Midbrain (tissue), 1 donor: ENCODE data around the gene TMEM131L.
"Not testable (repeated sequence)": the region's sequence is repeated elsewhere in the genome, so short reads cannot be mapped to it uniquely, and the experiment has no call there.

Source experiments
- DNase-seq: peaks from one replicate; lab custom pipeline; 2025; lab: John Stamatoyannopoulos, UW

Gene TMEM131L

GRCh38 chr4:153651587-153651986 is 185.4 kb downstream of the TMEM131L start:
- peak; percentile 32 for DNase-seq

DNA sequence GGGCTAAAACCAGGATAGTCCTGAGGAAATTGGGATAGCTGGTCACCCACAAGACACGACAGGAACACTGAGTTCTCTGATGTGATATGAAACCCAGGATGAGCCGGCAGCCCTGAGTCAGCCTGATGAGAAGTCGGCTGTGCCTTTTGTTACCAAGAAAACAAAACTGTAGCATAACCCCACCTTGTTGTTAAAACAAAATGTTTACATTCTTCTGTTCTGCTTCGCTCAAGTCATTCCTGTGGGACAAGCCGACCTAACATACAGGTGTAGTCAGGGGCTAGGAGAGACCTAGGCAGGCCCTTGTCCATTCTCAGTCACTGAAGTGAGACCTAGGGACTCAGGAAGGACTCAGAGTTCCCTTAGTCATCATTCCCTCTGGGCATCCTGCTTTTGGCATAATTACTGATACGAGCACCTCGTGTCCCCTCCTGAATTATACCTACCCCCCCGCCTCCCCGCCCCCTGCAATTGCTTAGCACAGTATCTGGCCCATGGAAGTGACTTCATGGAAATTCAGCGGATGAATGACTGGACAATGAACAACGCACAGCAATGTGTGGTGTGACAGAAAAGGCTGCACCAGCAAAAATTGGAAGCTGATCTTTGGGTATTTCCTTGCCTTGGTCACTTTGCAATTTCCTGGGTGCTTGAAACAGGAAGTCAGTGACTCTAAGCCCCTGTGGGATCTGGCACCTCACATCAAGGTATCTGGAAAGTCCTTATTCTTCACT is 186.1 kb downstream of the TMEM131L start:
- peak; percentile 10 for DNase-seq

GRCh38 chr4:153655002-153655541 is 188.9 kb downstream of the TMEM131L start:
- no peak for DNase-seq

- DNase-seq, result peak; percentile 57
Observed at GRCh38 chr4:153655928-153656327, 189.8 kb downstream of the TMEM131L start.

- peak; percentile 14 for DNase-seq
Observed at GRCh38 chr4:153661215-153661822, 195.2 kb downstream of the TMEM131L start.

DNA sequence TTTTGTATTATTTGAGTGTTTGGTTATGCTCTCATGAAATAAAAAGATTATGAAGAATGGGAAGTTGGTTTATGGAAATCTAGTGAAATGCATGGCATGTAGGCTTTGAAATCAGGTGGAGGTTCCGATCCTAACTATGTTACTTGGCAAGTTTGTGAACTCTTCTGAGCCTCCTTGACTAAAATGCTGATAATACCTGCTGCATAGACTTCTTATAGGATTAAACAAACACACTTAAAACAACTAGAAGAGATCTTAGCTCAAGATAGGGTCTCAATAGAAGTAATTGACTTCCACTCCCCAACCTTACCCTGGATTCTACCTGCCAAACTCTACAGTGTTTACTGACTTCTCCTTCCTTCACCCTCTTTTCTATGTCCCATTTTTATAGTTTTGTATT is 195.7 kb downstream of the TMEM131L start:
- no peak for DNase-seq

- no peak for DNase-seq
Observed at GRCh38 chr4:153663667-153664066, 197.5 kb downstream of the TMEM131L start.

DNA sequence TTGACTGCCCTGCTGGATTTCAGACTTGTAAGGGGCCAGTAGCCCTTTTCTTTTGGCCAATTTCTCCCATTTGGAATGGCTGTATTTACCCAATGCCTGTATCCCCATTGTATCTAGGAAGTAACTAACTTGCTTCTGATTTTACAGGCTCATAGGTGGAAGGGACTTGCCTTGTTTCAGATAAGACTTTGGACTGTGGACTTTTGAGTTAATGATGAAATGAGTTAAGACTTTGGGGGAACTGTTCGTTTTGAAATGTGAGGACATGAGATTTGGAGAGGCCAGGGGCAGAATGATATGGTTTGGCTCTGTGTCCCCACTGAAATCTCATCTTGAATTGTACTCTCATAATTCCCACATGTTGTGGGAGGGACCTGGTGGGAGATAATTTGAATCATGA is 200.3 kb downstream of the TMEM131L start:
- not testable (repeated sequence) for DNase-seq

DNA sequence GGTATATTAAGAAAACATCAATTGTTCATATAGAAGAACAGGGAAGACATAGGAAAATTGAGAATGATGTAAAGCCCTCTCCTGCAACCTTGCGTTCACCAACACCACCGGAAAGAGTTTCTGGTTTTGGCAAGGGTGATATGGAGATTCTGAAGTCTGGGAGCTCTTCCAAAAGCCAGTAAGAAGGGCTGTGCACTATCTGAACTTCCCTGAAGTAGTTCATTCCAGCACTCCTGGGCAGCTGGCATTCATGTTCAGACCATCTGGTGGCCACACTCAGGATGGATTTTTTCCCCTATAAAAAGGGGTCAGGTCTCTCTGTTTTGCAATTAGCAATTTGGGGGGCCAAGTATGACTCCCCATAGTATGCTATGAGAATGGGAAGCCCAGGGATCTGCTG is 202.5 kb downstream of the TMEM131L start:
- DNase-seq, result no peak

- DNase-seq, result no peak
Observed at GRCh38 chr4:153669838-153670237, 203.7 kb downstream of the TMEM131L start.

GRCh38 chr4:153676486-153676885 is 210.3 kb downstream of the TMEM131L start:
- no peak for DNase-seq

DNA sequence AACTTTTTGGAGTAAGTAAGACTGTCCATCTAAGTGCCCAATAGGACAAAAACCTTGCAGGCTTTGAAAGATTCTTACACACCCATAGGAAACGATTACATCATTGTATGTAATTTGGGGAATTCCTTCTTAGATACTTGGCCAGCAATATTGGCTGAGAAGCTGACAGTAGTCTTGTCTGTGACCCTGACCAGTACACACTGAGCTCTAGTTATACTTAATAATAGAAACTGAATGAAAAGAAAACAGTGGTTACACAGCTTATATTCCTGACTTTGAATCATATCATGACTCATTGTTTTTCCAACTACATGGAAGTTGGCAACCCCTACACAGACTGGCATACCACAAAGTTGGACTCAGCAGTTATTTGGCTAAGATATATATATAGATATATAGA is 210.8 kb downstream of the TMEM131L start:
- no peak for DNase-seq

DNA sequence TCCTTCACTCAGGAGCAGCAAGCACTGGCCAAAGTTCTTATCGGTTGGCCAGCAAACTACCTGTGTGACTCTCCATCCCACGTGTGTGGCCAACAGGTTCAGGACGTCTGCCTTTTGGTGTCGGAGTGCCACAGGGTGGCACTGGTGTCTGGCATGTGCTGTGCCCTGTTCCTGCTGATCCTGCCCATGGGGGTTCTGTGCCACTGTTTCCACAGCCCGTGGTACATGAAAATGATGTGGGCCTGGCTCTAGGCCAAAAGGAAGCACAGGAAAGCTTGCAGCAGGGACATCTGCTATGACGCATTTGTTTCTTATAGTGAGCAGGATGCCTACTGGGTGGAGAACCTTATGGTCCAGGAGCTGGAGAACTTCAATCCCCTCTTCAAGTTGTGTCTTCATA is 213.3 kb downstream of the TMEM131L start:
- no peak for DNase-seq

DNA sequence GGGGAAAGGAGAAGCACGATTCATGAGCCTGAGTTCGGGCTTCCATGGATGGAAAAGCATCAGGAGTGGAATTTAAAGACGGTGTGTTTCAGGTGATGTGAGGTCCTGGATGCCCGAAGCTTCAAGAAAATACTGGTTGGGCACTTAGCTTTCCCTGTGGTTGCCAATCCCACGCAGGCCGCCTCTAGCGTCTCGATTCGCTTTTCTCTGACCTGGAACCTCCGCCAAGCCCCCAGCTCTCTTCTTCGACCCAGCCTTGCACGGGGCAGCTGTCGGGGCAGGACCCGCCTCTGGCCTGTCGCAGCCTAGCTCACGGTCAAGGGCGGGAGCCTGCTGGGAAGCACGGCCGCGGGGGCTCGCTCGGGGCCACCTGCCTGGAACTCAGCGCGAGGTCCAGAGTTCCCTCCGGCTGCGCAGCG is 217.6 kb downstream of the TMEM131L start:
- DNase-seq, result no peak

DNA sequence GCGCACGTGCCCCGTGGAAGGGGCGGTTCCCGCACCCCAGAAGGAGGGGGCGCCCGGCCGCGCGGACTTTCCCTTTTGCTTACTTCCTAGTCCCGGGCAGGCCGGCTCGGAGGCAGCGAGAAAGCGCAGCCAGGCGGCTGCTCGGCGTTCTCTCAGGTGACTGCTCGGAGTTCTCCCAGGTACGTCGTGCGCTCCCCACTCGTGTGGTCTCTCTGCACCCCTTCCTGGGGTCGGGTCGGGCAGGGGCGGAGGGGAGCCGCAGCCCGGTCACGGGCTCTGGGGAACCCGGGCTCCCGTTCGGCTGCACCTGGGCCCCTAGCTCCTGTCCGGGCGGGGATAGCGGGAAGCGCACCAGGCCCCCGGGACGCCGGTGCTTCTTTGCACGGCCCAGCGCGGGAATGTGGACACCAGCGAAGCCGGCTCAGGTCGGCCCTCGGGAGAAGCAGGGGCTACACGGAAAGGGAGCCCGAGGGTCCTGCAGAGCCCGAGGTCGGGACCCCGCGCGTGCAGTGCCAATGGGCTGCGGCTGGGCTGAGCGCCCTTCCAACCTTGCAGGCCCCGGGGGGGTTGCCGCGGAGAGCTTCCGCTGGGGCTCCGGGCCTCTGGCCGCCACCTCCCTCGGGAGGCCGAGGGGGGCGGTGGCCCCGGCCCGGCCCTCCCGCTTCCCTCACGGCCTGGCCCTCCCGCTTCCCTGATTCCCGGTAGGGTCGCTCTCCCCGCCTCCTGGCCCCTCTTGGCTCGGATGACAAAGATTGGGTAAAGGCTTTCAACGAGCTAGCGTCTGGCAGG is 218.2 kb downstream of the TMEM131L start, which contains the start of gene TLR2:
TLR2 (plus strand) TSS at position 99 of the 789 bp plus-strand sequence. CDS start 18,628 bp downstream, outside the sequence.
- DNase-seq, result no peak

DNA sequence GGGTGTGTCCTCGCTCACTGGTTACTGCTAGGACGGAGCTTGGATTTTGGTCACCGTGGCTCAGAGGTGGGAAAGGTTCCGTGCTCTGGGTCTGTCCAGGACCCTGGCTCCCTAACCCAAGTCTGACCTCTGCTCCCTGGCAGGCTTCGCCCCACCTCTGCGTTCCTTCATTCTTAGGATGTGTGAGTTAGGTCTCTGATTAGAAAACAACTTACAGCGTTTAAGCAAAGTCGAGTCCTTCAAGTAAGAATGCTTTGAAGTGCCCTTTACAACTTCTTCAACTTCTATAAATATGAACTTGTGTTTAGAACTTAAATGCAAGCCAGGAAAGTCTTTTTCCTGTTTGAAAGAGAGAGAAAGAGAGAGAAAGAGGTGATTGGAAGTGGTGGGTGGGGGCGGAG is 218.8 kb downstream of the TMEM131L start:
- no peak for DNase-seq
